Measurements from ENCODE around the gene MIOX.

MIOX gene

DNA sequence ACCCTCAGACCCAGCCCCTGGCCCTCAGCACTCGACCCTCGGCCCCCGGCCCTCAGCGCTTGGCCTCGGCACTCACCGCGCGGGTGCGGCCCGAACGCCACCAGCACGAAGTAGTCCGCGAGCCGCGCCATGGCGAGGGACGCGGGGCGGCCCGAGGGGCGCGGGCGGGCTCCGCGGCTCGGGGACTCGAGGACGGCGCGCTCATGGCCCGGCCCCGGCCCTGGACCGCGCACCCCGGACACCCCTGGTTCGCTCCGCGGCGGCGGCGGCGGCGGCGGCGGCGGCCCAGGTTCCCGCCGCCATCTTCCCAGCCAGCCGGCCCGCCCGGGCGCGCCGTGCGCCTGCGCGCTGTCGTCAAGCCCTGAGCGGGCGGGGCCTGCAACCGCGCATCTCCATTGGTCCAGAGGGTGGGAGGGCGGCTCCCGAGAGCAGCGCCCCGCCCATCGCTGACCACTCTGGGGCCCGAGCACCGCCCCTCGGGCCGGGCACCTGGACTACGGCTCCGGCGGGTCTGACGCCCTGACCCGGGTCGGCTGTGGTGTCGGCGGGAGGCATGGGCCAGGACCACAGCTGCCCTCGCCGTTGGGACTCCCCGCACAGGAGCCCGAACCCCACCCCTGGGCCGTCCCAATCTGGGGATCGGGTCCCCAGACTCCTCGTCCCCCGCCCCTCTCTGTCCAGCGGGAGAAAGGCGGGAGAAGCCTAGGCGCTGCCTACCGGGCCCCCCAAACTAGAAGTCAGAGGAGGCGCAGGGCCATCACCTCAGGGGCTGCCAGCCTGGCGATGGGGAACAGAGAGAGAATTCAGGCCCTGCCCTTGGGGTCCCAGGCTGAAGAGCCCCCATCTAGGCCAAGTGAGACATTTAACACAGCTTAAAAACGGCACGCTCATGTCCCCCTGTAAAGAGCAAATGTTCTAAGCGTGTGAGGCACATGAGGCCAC is 11.7 kb upstream of the MIOX start, which contains the start of gene SBF1:
Gene SBF1 (minus strand): TSS at position 326 of the 942 bp plus-strand sequence. CDS start 195 bp downstream, at position 131.
- no peak for DNase-seq

- DNase-seq, result no peak
These were observed 11.0 kb upstream of the MIOX start for GRCh38 chr22:50475652-50476002.

GRCh38 chr22:50476868-50477267 is 9.8 kb upstream of the MIOX start:
- no peak for DNase-seq

DNA sequence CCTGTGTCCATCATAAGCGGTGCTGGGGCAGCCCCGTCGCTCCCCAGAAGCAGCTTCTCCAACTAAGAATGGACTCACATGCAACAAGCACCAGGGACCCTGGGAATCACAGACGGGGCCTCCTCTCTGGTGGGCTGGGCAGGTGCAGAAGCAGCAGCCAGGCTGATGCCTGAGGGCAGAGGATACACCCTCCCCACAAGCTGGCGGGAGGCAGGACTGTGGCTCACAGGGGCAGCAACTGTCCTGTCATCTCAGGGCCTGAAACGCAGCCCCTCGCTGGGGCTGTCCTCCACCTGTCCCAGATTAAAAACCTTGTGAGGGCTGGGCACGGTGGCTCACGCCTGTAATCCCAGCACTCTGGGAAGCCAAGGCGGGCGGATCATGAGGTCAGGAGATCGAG is 8.7 kb upstream of the MIOX start:
- DNase-seq, result no peak

DNA sequence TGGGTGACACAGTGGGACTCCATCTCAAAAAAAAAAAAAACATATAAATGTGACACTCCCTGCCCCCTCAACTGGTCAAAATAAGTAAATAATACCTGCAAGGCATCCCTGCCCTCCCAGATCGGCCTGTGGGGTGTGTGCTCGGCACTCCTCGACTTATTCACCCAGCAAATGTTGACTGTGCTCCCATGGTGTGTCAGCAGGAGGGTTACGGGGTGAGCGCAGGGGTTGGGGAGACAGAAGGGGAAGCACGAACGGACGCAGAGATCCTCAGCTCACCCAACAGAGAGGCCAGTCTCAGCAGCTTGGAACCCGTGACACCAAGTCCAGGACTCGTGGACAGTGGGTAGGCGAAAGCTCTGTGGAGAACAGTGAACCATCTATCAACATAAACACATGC is 6.9 kb upstream of the MIOX start:
- DNase-seq, result no peak

DNA sequence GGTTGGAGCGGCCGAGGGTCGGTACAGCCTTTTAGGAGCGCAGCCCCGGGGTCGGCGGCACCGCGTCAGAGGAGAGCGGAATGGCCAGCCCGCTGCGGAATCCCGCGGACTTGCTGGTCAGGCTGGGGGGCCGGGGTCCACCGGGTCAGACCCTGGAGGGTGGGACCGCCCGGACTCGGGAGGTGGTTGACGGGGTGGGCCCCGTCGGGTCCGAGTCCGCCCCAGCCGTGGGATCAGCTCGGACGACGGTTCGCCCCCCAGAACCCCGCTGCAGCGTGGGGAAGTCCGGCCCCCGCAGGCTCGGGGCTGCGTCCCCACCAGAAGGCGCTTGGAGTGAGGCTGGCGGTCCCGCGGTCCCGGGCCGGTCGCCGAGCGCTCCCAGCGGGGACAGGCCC is 5.6 kb upstream of the MIOX start:
- no peak for DNase-seq

DNA sequence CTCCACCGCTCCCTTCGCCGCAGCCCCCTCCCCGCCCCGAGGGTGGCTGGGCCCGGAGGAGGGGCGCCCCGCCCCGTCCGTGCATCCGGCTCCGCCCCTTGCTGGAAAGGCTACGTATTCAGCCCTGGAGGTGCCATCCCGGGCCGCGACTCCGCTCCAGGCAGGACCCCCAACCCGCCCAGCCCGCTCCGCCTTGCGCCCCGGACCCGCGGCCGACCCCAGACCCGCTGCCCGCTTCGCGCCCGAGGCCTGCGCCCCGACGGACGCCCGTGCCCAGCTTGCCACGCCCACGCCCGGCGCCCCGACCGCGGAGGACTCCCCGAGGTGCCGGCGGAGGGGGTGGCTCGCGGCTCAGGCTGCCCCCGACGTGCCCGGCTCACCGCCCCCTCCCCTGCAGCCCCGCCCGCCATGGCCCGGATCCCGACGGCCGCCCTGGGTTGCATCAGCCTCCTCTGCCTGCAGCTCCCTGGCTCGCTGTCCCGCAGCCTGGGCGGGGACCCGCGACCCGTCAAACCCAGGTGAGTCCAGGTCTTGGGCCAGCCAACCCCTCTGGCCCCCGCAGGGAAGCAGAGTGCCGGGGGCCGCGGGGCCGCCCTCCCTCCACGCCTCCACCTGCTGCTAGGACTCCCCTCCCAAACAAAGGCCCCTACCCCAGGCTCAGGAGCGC is 5.1 kb upstream of the MIOX start, which contains the start of gene ADM2:
Gene ADM2 (plus strand): TSS at position 104 of the 667 bp plus-strand sequence. CDS start 305 bp downstream, at position 409.
- no peak for DNase-seq

- DNase-seq, result no peak
These were observed 4.3 kb upstream of the MIOX start for GRCh38 chr22:50482107-50483074.

- no peak for DNase-seq
These were observed 3.6 kb upstream of the MIOX start for GRCh38 chr22:50483106-50483505.

GRCh38 chr22:50483556-50483955 is 3.1 kb upstream of the MIOX start:
- DNase-seq, result no peak

- DNase-seq, result no peak
These were observed 2.4 kb upstream of the MIOX start for GRCh38 chr22:50483977-50484853.

DNA sequence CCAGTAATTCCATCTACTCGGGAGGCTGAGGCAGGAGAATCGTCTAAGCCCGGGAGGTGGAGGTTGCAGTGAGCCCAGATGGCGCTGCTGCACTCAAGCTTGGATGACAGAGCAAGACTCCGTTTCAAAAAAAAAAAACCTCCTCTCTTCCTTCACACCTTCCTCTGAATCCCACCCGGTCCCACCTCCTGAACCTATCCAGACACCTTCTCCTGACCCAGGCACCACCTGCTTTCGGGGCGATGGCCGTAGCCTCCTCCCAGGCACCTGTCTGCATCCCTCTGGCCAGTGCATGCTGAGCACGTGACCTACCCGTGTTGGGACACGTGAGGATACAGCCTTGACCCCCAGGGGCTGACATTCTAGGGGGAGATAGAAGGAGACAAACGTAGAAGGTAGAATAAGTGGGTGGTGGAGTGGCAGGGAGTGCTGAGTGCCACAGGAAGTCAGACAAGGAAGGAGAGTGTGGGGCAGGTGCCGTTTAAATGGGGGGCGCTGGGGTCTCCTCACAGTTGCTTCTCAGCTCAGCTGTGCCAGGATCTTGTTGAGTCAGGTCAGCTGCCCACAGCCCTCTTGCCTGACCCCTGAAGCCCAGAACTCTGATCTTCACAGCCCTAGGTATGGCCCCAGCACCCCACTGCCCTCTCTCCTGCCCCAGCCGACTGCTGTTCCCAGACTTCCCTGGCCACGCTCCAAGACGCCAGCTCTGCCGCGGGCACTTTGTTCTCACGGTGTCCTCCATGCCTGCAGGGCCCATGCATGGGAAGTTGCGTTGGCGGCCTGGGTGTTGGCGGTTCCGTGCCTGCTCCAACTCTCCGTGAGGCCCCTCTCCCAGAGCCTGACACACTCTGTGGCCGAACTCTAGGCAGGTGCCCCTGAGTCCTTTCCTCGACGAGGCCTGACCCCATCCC is 1.2 kb upstream of the MIOX start:
- no peak for DNase-seq

GRCh38 chr22:50487290-50488005 is 789 bp downstream of the MIOX start:
- DNase-seq, result no peak

DNA sequence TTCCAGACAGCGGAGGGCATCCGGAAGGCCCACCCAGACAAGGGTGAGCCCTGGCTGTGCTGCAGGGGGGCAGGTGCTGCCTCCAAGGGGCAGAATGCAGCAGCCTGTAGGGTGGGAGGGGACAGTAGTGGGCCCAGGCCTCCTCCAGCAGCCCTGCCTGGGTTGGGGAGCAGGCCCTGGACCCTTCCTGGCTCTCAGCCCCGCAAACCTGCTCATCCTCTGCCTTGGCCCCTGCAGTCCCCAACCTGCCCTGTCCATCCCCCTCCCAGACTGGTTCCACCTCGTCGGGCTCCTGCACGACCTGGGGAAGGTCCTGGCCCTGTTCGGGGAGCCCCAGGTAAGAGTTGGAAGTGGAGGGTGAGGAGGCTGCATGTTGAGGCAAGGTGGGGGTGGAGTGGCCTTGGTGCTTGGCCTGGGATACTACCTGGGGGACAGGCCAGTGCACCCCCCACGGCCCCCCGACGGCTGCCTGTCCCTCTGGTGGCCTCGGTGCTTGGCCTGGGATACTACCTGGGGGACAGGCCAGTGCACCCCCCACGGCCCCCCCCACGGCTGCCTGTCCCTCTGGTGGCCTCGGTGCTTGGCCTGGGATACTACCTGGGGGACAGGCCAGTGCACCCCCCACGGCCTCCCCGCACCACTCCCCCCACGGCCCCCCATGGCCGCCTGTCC is 1.5 kb downstream of the MIOX start:
- DNase-seq, result no peak

- DNase-seq, result no peak
These were observed 2.2 kb downstream of the MIOX start for GRCh38 chr22:50488886-50489285.

GRCh38 chr22:50489363-50490243 is 2.9 kb downstream of the MIOX start:
- no peak for DNase-seq

GRCh38 chr22:50490531-50491308 is 4.1 kb downstream of the MIOX start:
- no peak for DNase-seq

DNA sequence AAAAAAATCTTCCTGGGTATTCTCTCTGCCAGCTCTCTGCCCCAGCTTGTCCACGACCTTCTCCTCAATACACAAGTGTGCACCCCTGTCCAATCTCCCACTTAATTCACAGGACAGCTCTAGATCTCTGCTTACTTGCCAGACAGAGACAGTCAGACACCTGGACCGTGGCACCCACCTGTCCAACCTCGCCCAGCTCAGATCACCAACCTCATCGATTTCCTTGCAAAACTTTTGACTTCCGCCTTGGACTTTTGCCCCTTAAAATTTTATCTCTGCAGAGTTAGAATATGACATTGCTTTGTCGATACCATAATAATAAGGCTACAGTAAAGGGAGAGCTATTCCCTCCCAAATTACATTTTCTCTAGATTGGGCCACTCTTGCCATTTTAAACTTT is 10.4 kb downstream of the MIOX start:
- no peak for DNase-seq

All from NCI-H187 treated with DMSO at 0.1 percent for 48 hours (cell line).